WTC11 (cell line): ENCODE measurements around the gene PTPN12. TPM values are rescaled to one million over a fixed set of nuclear protein-coding genes. Genes with fewer than 3 reads are reported as not detected.

Experiments
- ATAC-seq: fragments of 200-7000 bp; cut with Tn5 transposase; 2 replicates; pipeline ENCODE4 v1.10.0; 2021; ENCODE audit warnings: mild to moderate bottlenecking, moderate library complexity
- CTCF ChIA-PET: fragments of 300-600 bp; sonication (Branson Sonifier 250); formaldehyde crosslinking; loops from one replicate; lab custom pipeline; 2021; ENCODE audit warnings: antibody characterized with exemption; lab: Charles Lee
- POLR2A ChIA-PET: fragments of 350-600 bp; sonication (Branson Sonifier 250); formaldehyde crosslinking; loops from one replicate; lab custom pipeline; 2021; ENCODE audit warnings: antibody characterized with exemption; lab: Charles Lee
- DNase-seq: peaks from one replicate; pipeline ENCODE4 v3.0.0; 2021; ENCODE audit warnings: low spot score
- H3K27ac Mint-ChIP-seq: 2 replicates; pipeline ENCODE4 v1.8.0; 2021; ENCODE audit warnings: mixed read lengths
- H3K27me3 Mint-ChIP-seq: 2 replicates; pipeline ENCODE4 v1.8.0; 2021; ENCODE audit warnings: low read depth, mild to moderate bottlenecking, moderate library complexity, mixed read lengths
- H3K36me3 Mint-ChIP-seq: 2 replicates; pipeline ENCODE4 v1.8.0; 2021; ENCODE audit warnings: mixed read lengths
- H3K4me1 Mint-ChIP-seq: 2 replicates; pipeline ENCODE4 v1.8.0; 2022; ENCODE audit warnings: mixed read lengths
- H3K4me3 Mint-ChIP-seq: 2 replicates; pipeline ENCODE4 v1.8.0; 2021; ENCODE audit warnings: mild to moderate bottlenecking, moderate library complexity, mixed read lengths
- H3K9me3 Mint-ChIP-seq: 2 replicates; pipeline ENCODE4 v1.8.0; 2021; ENCODE audit warnings: mixed read lengths
- CREM ChIP-seq: sonication (generic); formaldehyde crosslinking; IDR thresholded peaks from 2 replicates; pipeline ENCODE4 v1.8.1; 2022; ENCODE audit warnings: mild to moderate bottlenecking, missing genetic modification reagents, moderate library complexity
- CTCF ChIP-seq: fragments of 200-600 bp; IDR thresholded peaks from 2 replicates; pipeline ENCODE4 v1.8.0; 2022; ENCODE audit warnings: antibody characterized with exemption
- ELF4 ChIP-seq: sonication (generic); formaldehyde crosslinking; IDR thresholded peaks from 2 replicates; pipeline ENCODE4 v1.8.1; 2022; ENCODE audit warnings: low read depth, mild to moderate bottlenecking, moderate library complexity, missing genetic modification reagents
- ESRRA ChIP-seq: sonication (generic); formaldehyde crosslinking; IDR thresholded peaks from 2 replicates; pipeline ENCODE4 v1.8.1; 2022; ENCODE audit warnings: mild to moderate bottlenecking, missing genetic modification reagents, borderline replicate concordance
- FOXJ3 ChIP-seq: sonication (generic); formaldehyde crosslinking; IDR thresholded peaks from 2 replicates; pipeline ENCODE4 v1.9.0; 2021; ENCODE audit warnings: missing genetic modification reagents, mild to moderate bottlenecking, borderline replicate concordance
- GTF2I ChIP-seq: fragments of 250-450 bp; sonication (Bioruptor Pico); conservative IDR thresholded peaks from 2 replicates; pipeline ENCODE4 v1.4.0; 2021; ENCODE audit warnings: mild to moderate bottlenecking
- HMGXB4 ChIP-seq: sonication (generic); formaldehyde crosslinking; IDR thresholded peaks from 2 replicates; pipeline ENCODE4 v1.8.1; 2023; ENCODE audit warnings: mild to moderate bottlenecking, moderate library complexity, missing genetic modification reagents
- MXD4 ChIP-seq: fragments of 250-450 bp; sonication (Bioruptor Pico); IDR thresholded peaks from 2 replicates; pipeline ENCODE4 v1.8.0; 2021; ENCODE audit warnings: mild to moderate bottlenecking, moderate library complexity, borderline replicate concordance
- NR1H2 ChIP-seq: sonication (generic); formaldehyde crosslinking; IDR thresholded peaks from 2 replicates; pipeline ENCODE4 v1.9.0; 2021; ENCODE audit warnings: mild to moderate bottlenecking, moderate library complexity, missing genetic modification reagents
- OVOL2 ChIP-seq: fragments of 250-450 bp; sonication (Bioruptor Pico); IDR thresholded peaks from 2 replicates; pipeline ENCODE4 v1.9.0; 2021; ENCODE audit warnings: mild to moderate bottlenecking, borderline replicate concordance
- RELA ChIP-seq: sonication (generic); formaldehyde crosslinking; IDR thresholded peaks from 2 replicates; pipeline ENCODE4 v1.8.1; 2022; ENCODE audit warnings: missing genetic modification reagents, mild to moderate bottlenecking, borderline replicate concordance
- SMAD4 ChIP-seq: sonication (generic); formaldehyde crosslinking; IDR thresholded peaks from 2 replicates; pipeline ENCODE4 v1.8.0; 2022; ENCODE audit warnings: mild to moderate bottlenecking, missing genetic modification reagents
- TEAD1 ChIP-seq: sonication (generic); formaldehyde crosslinking; IDR thresholded peaks from 2 replicates; pipeline ENCODE4 v1.8.0; 2022; ENCODE audit warnings: mild to moderate bottlenecking, missing genetic modification reagents
- ZMAT4 ChIP-seq: fragments of 250-450 bp; sonication (Bioruptor Pico); IDR thresholded peaks from 2 replicates; pipeline ENCODE4 v1.9.0; 2021; ENCODE audit warnings: mild to moderate bottlenecking
- ZNF232 ChIP-seq: sonication (generic); formaldehyde crosslinking; IDR thresholded peaks from 2 replicates; pipeline ENCODE4 v1.8.0; 2022; ENCODE audit warnings: mild to moderate bottlenecking, missing genetic modification reagents
- ZNF281 ChIP-seq: sonication (generic); formaldehyde crosslinking; IDR thresholded peaks from 2 replicates; pipeline ENCODE4 v1.8.0; 2023; ENCODE audit warnings: mild to moderate bottlenecking, missing genetic modification reagents
- ZNF416 ChIP-seq: fragments of 250-450 bp; sonication (Bioruptor Pico); IDR thresholded peaks from 2 replicates; pipeline ENCODE4 v1.9.0; 2021; ENCODE audit warnings: mild to moderate bottlenecking, inconsistent platforms
- total RNA-seq: library from RNA; stranded (reverse); gene quantifications from 3 replicates; pipeline ENCODE4 v1.2.3, GENCODE V29; 2021
- TF ChIP-seq, protein P1 (sequence below): sonication (generic); formaldehyde crosslinking; IDR thresholded peaks from 2 replicates; pipeline ENCODE4 v1.8.1; 2022; ENCODE audit warnings: mild to moderate bottlenecking, missing genetic modification reagents, moderate library complexity, borderline replicate concordance
- TF ChIP-seq, protein P2 (sequence below): sonication (generic); formaldehyde crosslinking; IDR thresholded peaks from 2 replicates; pipeline ENCODE4 v1.8.1; 2023; ENCODE audit warnings: mild to moderate bottlenecking, missing genetic modification reagents
- TF ChIP-seq, protein P3 (sequence below): sonication (generic); formaldehyde crosslinking; conservative IDR thresholded peaks from 2 replicates; pipeline ENCODE4 v1.8.1; 2022; ENCODE audit warnings: mild to moderate bottlenecking, missing genetic modification reagents
- TF ChIP-seq, protein P4 (sequence below): sonication (generic); formaldehyde crosslinking; IDR thresholded peaks from 2 replicates; pipeline ENCODE4 v1.8.1; 2022; ENCODE audit warnings: mild to moderate bottlenecking, moderate library complexity, missing genetic modification reagents
- TF ChIP-seq, protein P5 (sequence below): fragments of 250-450 bp; sonication (Bioruptor Pico); IDR thresholded peaks from 2 replicates; pipeline ENCODE4 v1.9.0; 2021; ENCODE audit warnings: mild to moderate bottlenecking

PTPN12 gene
- total RNA-seq, 1 experiment from 2014 or later, result 102 TPM

- TF ChIP-seq, protein P1, sequence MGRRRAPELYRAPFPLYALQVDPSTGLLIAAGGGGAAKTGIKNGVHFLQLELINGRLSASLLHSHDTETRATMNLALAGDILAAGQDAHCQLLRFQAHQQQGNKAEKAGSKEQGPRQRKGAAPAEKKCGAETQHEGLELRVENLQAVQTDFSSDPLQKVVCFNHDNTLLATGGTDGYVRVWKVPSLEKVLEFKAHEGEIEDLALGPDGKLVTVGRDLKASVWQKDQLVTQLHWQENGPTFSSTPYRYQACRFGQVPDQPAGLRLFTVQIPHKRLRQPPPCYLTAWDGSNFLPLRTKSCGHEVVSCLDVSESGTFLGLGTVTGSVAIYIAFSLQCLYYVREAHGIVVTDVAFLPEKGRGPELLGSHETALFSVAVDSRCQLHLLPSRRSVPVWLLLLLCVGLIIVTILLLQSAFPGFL (CRISPR knock-in tag), result no peak
- TF ChIP-seq CREM (no peak), GTF2I (no peak), NR1H2 (CRISPR knock-in tag) (no peak), SMAD4 (no peak), ESRRA (CRISPR knock-in tag) (no peak), ZNF416 (CRISPR knock-in tag) (no peak)
- TF ChIP-seq, protein P2, sequence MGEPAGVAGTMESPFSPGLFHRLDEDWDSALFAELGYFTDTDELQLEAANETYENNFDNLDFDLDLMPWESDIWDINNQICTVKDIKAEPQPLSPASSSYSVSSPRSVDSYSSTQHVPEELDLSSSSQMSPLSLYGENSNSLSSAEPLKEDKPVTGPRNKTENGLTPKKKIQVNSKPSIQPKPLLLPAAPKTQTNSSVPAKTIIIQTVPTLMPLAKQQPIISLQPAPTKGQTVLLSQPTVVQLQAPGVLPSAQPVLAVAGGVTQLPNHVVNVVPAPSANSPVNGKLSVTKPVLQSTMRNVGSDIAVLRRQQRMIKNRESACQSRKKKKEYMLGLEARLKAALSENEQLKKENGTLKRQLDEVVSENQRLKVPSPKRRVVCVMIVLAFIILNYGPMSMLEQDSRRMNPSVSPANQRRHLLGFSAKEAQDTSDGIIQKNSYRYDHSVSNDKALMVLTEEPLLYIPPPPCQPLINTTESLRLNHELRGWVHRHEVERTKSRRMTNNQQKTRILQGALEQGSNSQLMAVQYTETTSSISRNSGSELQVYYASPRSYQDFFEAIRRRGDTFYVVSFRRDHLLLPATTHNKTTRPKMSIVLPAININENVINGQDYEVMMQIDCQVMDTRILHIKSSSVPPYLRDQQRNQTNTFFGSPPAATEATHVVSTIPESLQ (CRISPR knock-in tag), result no peak
- TF ChIP-seq, protein P3, sequence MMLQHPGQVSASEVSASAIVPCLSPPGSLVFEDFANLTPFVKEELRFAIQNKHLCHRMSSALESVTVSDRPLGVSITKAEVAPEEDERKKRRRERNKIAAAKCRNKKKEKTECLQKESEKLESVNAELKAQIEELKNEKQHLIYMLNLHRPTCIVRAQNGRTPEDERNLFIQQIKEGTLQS (CRISPR knock-in tag), result no peak
- TF ChIP-seq, all 79 proteins: peak for 0
These were observed 5.3 kb downstream of the PTPN12 start (continued) for GRCh38 chr7:77542409-77542808.

GRCh38 chr7:77542895-77543294 is 5.8 kb downstream of the PTPN12 start:
- ATAC-seq, result no peak
- Mint-ChIP-seq H3K27me3 (no peaks in the 10 kb centered on the region), H3K4me3 (no peak overlapping the region), H3K9me3 (no peaks in the 10 kb centered on the region), H3K4me1 (peaks cover 63% of the 10 kb centered on the region), H3K36me3 (no peaks in the 10 kb centered on the region), H3K27ac (peak overlapping the region; percentile 10; the same call in 1 of the 2 replicates)
- no peak for DNase-seq
- ChIA-PET CTCF (no interaction called here), POLR2A (no interaction called here)
- no peak for TF ChIP-seq ZMAT4
- no peak for TF ChIP-seq HMGXB4 (CRISPR knock-in tag)
- TF ChIP-seq ZNF281 (CRISPR knock-in tag), result no peak
- TF ChIP-seq, protein P4, sequence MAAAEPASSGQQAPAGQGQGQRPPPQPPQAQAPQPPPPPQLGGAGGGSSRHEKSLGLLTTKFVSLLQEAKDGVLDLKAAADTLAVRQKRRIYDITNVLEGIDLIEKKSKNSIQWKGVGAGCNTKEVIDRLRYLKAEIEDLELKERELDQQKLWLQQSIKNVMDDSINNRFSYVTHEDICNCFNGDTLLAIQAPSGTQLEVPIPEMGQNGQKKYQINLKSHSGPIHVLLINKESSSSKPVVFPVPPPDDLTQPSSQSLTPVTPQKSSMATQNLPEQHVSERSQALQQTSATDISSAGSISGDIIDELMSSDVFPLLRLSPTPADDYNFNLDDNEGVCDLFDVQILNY (CRISPR knock-in tag), result no peak
- no peak for TF ChIP-seq MXD4
- TF ChIP-seq CTCF, result no peak
- no peak for TF ChIP-seq ZNF232 (CRISPR knock-in tag)
- TF ChIP-seq ELF4, result no peak
- no peak for TF ChIP-seq TEAD1
- no peak for TF ChIP-seq RELA (CRISPR knock-in tag)
- TF ChIP-seq, protein P5, sequence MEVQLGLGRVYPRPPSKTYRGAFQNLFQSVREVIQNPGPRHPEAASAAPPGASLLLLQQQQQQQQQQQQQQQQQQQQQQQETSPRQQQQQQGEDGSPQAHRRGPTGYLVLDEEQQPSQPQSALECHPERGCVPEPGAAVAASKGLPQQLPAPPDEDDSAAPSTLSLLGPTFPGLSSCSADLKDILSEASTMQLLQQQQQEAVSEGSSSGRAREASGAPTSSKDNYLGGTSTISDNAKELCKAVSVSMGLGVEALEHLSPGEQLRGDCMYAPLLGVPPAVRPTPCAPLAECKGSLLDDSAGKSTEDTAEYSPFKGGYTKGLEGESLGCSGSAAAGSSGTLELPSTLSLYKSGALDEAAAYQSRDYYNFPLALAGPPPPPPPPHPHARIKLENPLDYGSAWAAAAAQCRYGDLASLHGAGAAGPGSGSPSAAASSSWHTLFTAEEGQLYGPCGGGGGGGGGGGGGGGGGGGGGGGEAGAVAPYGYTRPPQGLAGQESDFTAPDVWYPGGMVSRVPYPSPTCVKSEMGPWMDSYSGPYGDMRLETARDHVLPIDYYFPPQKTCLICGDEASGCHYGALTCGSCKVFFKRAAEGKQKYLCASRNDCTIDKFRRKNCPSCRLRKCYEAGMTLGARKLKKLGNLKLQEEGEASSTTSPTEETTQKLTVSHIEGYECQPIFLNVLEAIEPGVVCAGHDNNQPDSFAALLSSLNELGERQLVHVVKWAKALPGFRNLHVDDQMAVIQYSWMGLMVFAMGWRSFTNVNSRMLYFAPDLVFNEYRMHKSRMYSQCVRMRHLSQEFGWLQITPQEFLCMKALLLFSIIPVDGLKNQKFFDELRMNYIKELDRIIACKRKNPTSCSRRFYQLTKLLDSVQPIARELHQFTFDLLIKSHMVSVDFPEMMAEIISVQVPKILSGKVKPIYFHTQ, result no peak
- no peak for TF ChIP-seq FOXJ3
- no peak for TF ChIP-seq OVOL2 (CRISPR knock-in tag)
